ENCODE measurements around the gene ITK.

GRCh38 chr5:157282150-157282549, 101.5 kb downstream of the ITK start:
- no peak for TF ChIP-seq CTCF (IDR thresholded peaks at IDR 0.05; ENCODE audit: insufficient read depth, low read length, poor library complexity, severe bottlenecking)
- TF ChIP-seq EZH2phosphoT487 (conservative IDR thresholded peaks at IDR 0.05; ENCODE audit: low read length): no peak

Data from SU-DHL-6 (cell line).